GM15510 (cell line): ENCODE data around the gene OPCML.

Experiments used
- POLR2A ChIP-seq: IDR thresholded peaks from 3 replicates; pipeline ENCODE4 v1.6.1; 2011; ENCODE audit warnings: borderline replicate concordance; ENCODE audit not compliant: insufficient read length; ENCODE audit errors: extremely low read depth

The OPCML gene

DNA sequence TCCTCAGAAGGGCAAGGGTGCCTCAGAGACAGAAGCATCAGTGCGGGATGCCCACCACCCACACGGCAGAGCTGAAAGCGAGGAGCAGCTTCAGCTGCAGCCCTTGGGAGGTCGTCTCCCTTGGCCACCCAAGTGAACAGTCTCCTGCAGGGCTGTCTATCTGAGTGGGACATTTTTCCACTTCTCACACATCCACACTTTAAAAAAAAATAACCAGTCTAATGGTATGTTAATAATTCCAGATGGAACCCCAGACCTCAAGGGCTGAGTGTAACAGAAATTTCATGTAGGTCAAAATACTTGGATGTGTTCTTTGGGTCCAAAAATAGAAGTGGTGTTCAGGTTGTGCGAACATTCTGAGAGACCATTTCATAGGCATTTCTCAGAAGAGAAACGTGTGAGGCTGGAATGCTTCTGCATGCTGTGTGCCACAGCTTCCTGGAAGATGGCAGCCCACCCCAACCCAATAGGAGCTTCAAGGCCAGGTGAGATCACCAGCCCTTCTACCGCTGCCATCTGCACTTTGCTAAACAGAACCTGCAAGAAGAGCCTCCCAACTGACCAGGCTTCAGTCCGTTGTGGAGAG, 623.2 kb downstream of the OPCML start:
- TF ChIP-seq POLR2A, result no peak

GRCh38 chr11:132908414-132908810, 623.9 kb downstream of the OPCML start:
- no peak for TF ChIP-seq POLR2A

- TF ChIP-seq POLR2A, result no peak
Observed at GRCh38 chr11:132907651-132908413, 624.5 kb downstream of the OPCML start.

DNA sequence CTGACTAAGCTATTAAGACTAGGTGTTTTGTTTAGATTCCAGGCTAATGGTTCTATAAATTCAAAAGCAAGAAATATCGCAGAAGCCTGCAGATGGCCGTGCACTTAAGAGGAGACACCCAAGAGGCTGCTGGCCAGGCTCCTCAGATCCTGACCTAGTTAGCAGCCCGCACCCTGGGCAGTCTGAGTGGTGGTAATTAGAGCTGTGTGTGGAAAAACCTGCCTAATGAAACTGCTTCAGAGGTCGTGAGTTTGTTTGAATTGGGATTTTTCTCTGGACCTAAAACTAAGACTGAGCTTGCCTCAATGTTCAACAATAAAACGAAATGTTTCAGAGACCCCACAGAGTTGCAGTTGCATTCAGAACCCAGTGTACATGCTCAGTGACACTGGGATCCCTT, 627.7 kb downstream of the OPCML start:
- TF ChIP-seq POLR2A, result no peak

DNA sequence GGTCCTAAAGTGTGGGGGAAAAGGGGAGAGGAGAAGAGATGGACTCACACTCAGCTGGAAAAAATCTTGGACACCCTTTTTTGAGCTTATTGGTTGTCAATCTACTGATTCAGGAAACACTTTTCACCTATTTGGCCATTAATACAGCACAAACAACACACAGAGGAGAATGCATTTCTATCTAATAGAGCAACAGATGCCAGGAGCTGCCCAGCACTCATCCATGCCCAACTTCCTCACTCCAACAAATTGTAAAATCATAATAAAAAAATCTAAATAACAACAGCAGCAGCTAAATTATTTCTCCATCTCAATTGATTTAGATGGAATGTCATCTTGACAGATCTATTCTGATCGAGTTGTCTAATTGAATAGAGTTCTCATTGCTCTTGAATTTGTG, 628.2 kb downstream of the OPCML start:
- TF ChIP-seq POLR2A, result no peak

DNA sequence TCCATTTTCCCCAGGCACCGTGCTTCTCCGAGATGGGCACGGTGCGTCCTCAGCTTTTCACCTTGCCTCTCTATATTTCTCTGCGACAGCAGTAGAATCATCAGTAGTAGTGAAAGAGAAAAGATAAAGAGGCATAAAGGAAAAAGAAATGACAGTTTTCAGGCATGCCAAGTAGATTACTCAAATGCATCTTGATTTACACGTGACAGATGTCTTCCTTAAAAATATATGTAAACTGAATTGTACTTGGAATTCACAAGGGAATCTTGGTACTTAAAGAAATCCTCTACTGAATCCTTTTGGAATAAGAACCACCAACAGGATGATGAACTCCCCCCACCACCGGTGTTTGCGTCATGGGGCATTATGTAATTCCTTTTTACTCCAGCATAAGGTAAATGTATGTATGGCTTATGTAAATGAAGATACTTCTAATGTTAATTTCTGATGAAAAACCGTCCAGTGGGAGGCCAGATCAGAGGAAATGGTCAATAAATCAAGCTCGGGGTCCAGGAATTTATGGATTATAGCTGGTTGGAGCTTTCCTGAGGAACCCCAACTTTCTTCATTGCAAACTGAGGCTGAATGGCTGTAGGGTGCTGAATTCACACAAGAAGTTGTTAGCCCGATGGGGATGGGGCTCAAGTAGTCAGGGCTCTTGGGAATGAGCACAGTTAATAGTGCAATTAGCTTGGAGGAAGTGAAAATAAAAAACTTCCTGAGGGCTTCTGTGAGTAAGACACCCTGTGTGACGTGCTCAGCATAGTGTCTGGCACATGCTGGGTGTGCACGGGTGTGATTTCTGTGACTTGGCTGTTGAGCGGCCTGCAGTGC, 630.4 kb downstream of the OPCML start:
- TF ChIP-seq POLR2A, result no peak

GRCh38 chr11:132898676-132899075, 633.6 kb downstream of the OPCML start:
- no peak for TF ChIP-seq POLR2A

GRCh38 chr11:132898021-132898420, 634.3 kb downstream of the OPCML start:
- TF ChIP-seq POLR2A, result no peak

DNA sequence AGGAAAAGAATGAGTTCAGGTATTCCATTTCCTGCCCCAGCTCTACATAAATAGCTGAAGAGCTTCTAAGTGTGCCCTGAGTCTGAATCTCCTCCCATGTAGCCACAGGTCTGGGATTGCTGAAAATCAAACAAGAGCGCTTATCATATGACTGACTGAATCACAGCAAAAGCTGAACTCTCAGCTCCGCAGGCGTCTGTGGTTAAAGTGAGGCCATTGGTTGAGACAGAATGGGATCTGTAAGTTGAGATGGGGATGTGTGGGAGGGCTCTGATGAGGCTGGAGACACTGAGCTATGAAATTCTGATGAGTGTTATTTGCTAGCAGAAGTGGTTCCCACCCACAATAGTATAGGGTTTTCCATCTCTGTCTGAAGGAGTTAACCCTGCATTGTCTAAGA, 637.0 kb downstream of the OPCML start:
- no peak for TF ChIP-seq POLR2A

- no peak for TF ChIP-seq POLR2A
Observed at GRCh38 chr11:132894606-132895005, 637.7 kb downstream of the OPCML start.

- no peak for TF ChIP-seq POLR2A
Observed at GRCh38 chr11:132892876-132893275, 639.4 kb downstream of the OPCML start.

GRCh38 chr11:132888226-132888625, 644.1 kb downstream of the OPCML start:
- TF ChIP-seq POLR2A, result no peak

GRCh38 chr11:132886335-132886734, 646.0 kb downstream of the OPCML start:
- TF ChIP-seq POLR2A, result no peak

DNA sequence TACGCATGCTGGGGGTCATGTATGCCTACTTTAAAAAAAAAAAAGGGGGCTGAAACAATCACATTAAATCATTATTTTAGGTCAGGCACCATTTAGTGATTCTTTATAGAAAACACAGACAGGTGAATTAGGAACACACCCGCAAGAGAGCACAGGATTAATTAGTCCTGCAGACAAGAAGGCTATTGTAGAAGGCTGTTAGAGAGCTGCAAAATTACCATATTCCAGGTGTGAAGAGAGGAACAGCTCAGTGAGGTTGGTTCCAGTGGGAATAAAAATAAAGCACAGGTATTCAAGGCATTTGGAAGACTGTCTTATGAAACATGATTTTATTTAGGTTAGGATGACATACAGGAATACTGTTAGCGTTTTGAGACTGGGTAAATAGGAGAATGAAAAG, 649.1 kb downstream of the OPCML start:
- TF ChIP-seq POLR2A, result no peak

GRCh38 chr11:132881622-132882021, 650.7 kb downstream of the OPCML start:
- no peak for TF ChIP-seq POLR2A
